HG03280 (cell line): ENCODE results near the gene GJA4.
"Not testable (repeated sequence)": the region's sequence is repeated elsewhere in the genome, so short reads cannot be mapped to it uniquely, and the experiment has no call there.

ENCODE experiments used
- ATAC-seq: cut with Tn5 transposase; IDR thresholded peaks from one replicate; pipeline ENCODE4 v1.9.1; 2021; ENCODE audit warnings: mild to moderate bottlenecking, moderate library complexity; ENCODE audit not compliant: unreplicated experiment

The GJA4 gene

GRCh38 chr1:34787461-34788420, 5.1 kb upstream of the GJA4 start:
- ATAC-seq: no peak

GRCh38 chr1:34790985-34791384, 1.8 kb upstream of the GJA4 start:
- no peak for ATAC-seq

- ATAC-seq: no peak
Measured at GRCh38 chr1:34792424-34792823, 375 bp upstream of the GJA4 start.

- no peak for ATAC-seq
Measured at GRCh38 chr1:34794001-34794789, 1.4 kb downstream of the GJA4 start.

- no peak for ATAC-seq
Measured at GRCh38 chr1:34794790-34795180, 2.0 kb downstream of the GJA4 start.

GRCh38 chr1:34795916-34796315, 3.1 kb downstream of the GJA4 start:
- no peak for ATAC-seq

- no peak for ATAC-seq
Measured at GRCh38 chr1:34796990-34797389, 4.2 kb downstream of the GJA4 start.

GRCh38 chr1:34800214-34800613, 7.4 kb downstream of the GJA4 start:
- no peak for ATAC-seq

- no peak for ATAC-seq
Measured at GRCh38 chr1:34803770-34804169, 11.0 kb downstream of the GJA4 start.

GRCh38 chr1:34806396-34806795, 13.6 kb downstream of the GJA4 start:
- no peak for ATAC-seq

- ATAC-seq: no peak
Measured at GRCh38 chr1:34808051-34808810, 15.4 kb downstream of the GJA4 start.

GRCh38 chr1:34810781-34811180, 18.0 kb downstream of the GJA4 start:
- not testable (repeated sequence) for ATAC-seq

- ATAC-seq: no peak
Measured at GRCh38 chr1:34816332-34816731, 23.5 kb downstream of the GJA4 start.

GRCh38 chr1:34816778-34817177, 24.0 kb downstream of the GJA4 start:
- no peak for ATAC-seq

GRCh38 chr1:34818862-34819261, 26.1 kb downstream of the GJA4 start:
- not testable (repeated sequence) for ATAC-seq

- ATAC-seq: no peak
Measured at GRCh38 chr1:34822202-34822601, 29.4 kb downstream of the GJA4 start.

GRCh38 chr1:34824817-34825454, 32.1 kb downstream of the GJA4 start:
- no peak for ATAC-seq

GRCh38 chr1:34825455-34826091, 32.8 kb downstream of the GJA4 start:
- no peak for ATAC-seq

- no peak for ATAC-seq
Measured at GRCh38 chr1:34827341-34827941, 34.6 kb downstream of the GJA4 start.

- no peak for ATAC-seq
Measured at GRCh38 chr1:34828611-34829010, 35.8 kb downstream of the GJA4 start.
